Subcutaneous abdominal adipose tissue (tissue), 5 donors: ENCODE measurements around the gene CLN3.
A peak's percentile ranks its signal among the peaks of the same experiment; 100 is the strongest.
"Not testable (repeated sequence)": the region's sequence is repeated elsewhere in the genome, so short reads cannot be mapped to it uniquely, and the experiment has no call there.

Experiments used
- H3K27ac ChIP-seq: one replicate; pipeline ENCODE4 v1.7.0; 2013; ENCODE audit warnings: low read depth, mild to moderate bottlenecking, inconsistent platforms, low read length, moderate library complexity
- H3K27me3 ChIP-seq, 5 donors: one replicate each; pipeline ENCODE4 v1.7.0; 2013; ENCODE audit warnings: low read length in 5 of 5, inconsistent platforms in 1 of 5; ENCODE audit not compliant: control insufficient read depth in 5 of 5, insufficient read depth in 4 of 5
- H3K36me3 ChIP-seq, 5 donors: one replicate each; pipeline ENCODE4 v1.7.0; 2013; ENCODE audit warnings: low read length in 5 of 5; ENCODE audit not compliant: control insufficient read depth in 5 of 5, insufficient read depth in 5 of 5
- H3K4me1 ChIP-seq, 5 donors: one replicate each; pipeline ENCODE4 v1.7.0; 2013; ENCODE audit warnings: low read length in 5 of 5, mild to moderate bottlenecking in 3 of 5, moderate library complexity in 1 of 5; ENCODE audit not compliant: control insufficient read depth in 5 of 5, insufficient read depth in 5 of 5
- H3K4me3 ChIP-seq, 5 donors: one replicate each; pipeline ENCODE4 v1.7.0; 2013; ENCODE audit warnings: low read length in 5 of 5, low read depth in 1 of 5
- H3K9ac ChIP-seq, 5 donors: one replicate each; pipeline ENCODE4 v1.7.0; 2013; ENCODE audit warnings: low read length in 5 of 5, mild to moderate bottlenecking in 4 of 5, moderate library complexity in 3 of 5
- H3K9me3 ChIP-seq, 5 donors: one replicate each; pipeline ENCODE4 v1.7.0; 2013; ENCODE audit warnings: low read length in 5 of 5; ENCODE audit not compliant: control insufficient read depth in 5 of 5
- donor health status: healthy.
- donor health status: healthy.
- donor health status: healthy.
- donor health status: healthy.
- donor health status: healthy.

CLN3 gene

GRCh38 chr16:28529124-28529523 lies 37.2 kb upstream of the CLN3 start:
- H3K4me3 ChIP-seq: no peak overlapping the region
- H3K36me3 ChIP-seq: no peaks in the 10 kb centered on the region

GRCh38 chr16:28528463-28528867 lies 36.6 kb upstream of the CLN3 start:
- Histone ChIP-seq H3K27ac (no peak overlapping the region), H3K36me3 (no peaks in the 10 kb centered on the region), H3K9me3 (no peaks in the 10 kb centered on the region), H3K4me1 (peaks cover 2 to 44% (median 40%) of the 10 kb centered on the region in 5 donors), H3K27me3 (no peaks in the 10 kb centered on the region), H3K4me3 (no peak overlapping the region), H3K9ac (no peak overlapping the region)

More at GRCh38 chr16:28529124-28529523, 37.2 kb upstream of the CLN3 start:
- Histone ChIP-seq H3K9ac (no peak overlapping the region), H3K27ac (no peak overlapping the region), H3K27me3 (no peaks in the 10 kb centered on the region), H3K4me1 (peaks cover 0 to 42% (median 40%) of the 10 kb centered on the region in 5 donors), H3K9me3 (no peaks in the 10 kb centered on the region)

- Histone ChIP-seq H3K4me1 (peaks cover 2 to 44% (median 36%) of the 10 kb centered on the region in 5 donors), H3K36me3 (no peaks in the 10 kb centered on the region), H3K4me3 (no peak overlapping the region), H3K27ac (no peak overlapping the region), H3K9ac (no peak overlapping the region), H3K9me3 (no peaks in the 10 kb centered on the region), H3K27me3 (no peaks in the 10 kb centered on the region)
These were observed 36.1 kb upstream of the CLN3 start for GRCh38 chr16:28527985-28528384.

GRCh38 chr16:28527100-28527785 lies 35.4 kb upstream of the CLN3 start:
- peaks cover 2 to 36% (median 29%) of the 10 kb centered on the region in 5 donors for H3K4me1 ChIP-seq
- H3K9ac ChIP-seq, H3K9me3 ChIP-seq, H3K4me3 ChIP-seq, H3K27ac ChIP-seq, H3K27me3 ChIP-seq, H3K36me3 ChIP-seq: not testable (repeated sequence)

GRCh38 chr16:28526201-28527099 lies 34.6 kb upstream of the CLN3 start:
- peaks cover 2 to 30% (median 22%) of the 10 kb centered on the region in 5 donors for H3K4me1 ChIP-seq
- H3K36me3 ChIP-seq: no peaks in the 10 kb centered on the region
- H3K27ac ChIP-seq: no peak overlapping the region
- H3K27me3 ChIP-seq: no peaks in the 10 kb centered on the region
- peak overlapping the region in 1 of 5 donors; percentile 4 for H3K9ac ChIP-seq
- no peaks in the 10 kb centered on the region for H3K9me3 ChIP-seq
- H3K4me3 ChIP-seq: no peak overlapping the region

GRCh38 chr16:28524681-28525171 lies 32.9 kb upstream of the CLN3 start:
- Histone ChIP-seq H3K4me1 (peaks cover 2 to 30% (median 18%) of the 10 kb centered on the region in 5 donors), H3K9me3 (no peaks in the 10 kb centered on the region), H3K27me3 (no peaks in the 10 kb centered on the region), H3K9ac (no peak overlapping the region), H3K27ac (peak overlapping the region; percentile 30), H3K36me3 (no peaks in the 10 kb centered on the region), H3K4me3 (no peak overlapping the region)

- H3K27ac ChIP-seq: no peak overlapping the region
- no peaks in the 10 kb centered on the region for H3K36me3 ChIP-seq
- H3K4me1 ChIP-seq: peaks cover 2 to 28% (median 18%) of the 10 kb centered on the region in 5 donors
- no peaks in the 10 kb centered on the region for H3K9me3 ChIP-seq
- H3K4me3 ChIP-seq: no peak overlapping the region
- H3K27me3 ChIP-seq: no peaks in the 10 kb centered on the region
- no peak overlapping the region for H3K9ac ChIP-seq
These were observed 30.9 kb upstream of the CLN3 start for GRCh38 chr16:28522792-28523191.

- H3K27ac ChIP-seq: no peak overlapping the region
- no peaks in the 10 kb centered on the region for H3K9me3 ChIP-seq
- H3K27me3 ChIP-seq: no peaks in the 10 kb centered on the region
- H3K4me3 ChIP-seq: no peak overlapping the region
- H3K9ac ChIP-seq: no peak overlapping the region
- H3K4me1 ChIP-seq: peaks cover 2 to 22% (median 18%) of the 10 kb centered on the region in 5 donors
- H3K36me3 ChIP-seq: no peaks in the 10 kb centered on the region
These were observed 29.6 kb upstream of the CLN3 start for GRCh38 chr16:28521436-28521835.

- H3K4me3 ChIP-seq: no peak overlapping the region
- no peak overlapping the region for H3K9ac ChIP-seq
- no peak overlapping the region for H3K27ac ChIP-seq
- H3K27me3 ChIP-seq: no peaks in the 10 kb centered on the region
- H3K9me3 ChIP-seq: no peaks in the 10 kb centered on the region
- H3K36me3 ChIP-seq: no peaks in the 10 kb centered on the region
- peaks cover 2 to 18% (median 16%) of the 10 kb centered on the region in 5 donors for H3K4me1 ChIP-seq
These were observed 28.8 kb upstream of the CLN3 start for GRCh38 chr16:28520672-28521071.

- no peaks in the 10 kb centered on the region for H3K27me3 ChIP-seq
- no peaks in the 10 kb centered on the region for H3K36me3 ChIP-seq
- no peaks in the 10 kb centered on the region for H3K9me3 ChIP-seq
- H3K27ac ChIP-seq: no peak overlapping the region
- peaks cover 0 to 3% (median 0%) of the 10 kb centered on the region in 5 donors for H3K4me1 ChIP-seq
- H3K4me3 ChIP-seq: no peak overlapping the region
- H3K9ac ChIP-seq: no peak overlapping the region
These were observed 22.4 kb upstream of the CLN3 start for GRCh38 chr16:28514246-28514645.
